Large intestine (tissue), 3 donors: Measurements from ENCODE around the gene ELFN2. TPM values are rescaled to one million over a fixed set of nuclear protein-coding genes. Genes with fewer than 3 reads are reported as not detected.
A peak's percentile ranks its signal among the peaks of the same experiment; 100 is the strongest.

Experiments used
- DNase-seq, 2 donors: peaks; one replicate each; pipeline versions ENCODE4 v3.0.0 to v3.0.0-alpha.2; 2013
- H3K27ac ChIP-seq: one replicate; pipeline ENCODE4 v1.5.1; 2013; ENCODE audit warnings: low read length
- H3K27me3 ChIP-seq: 2 replicates; pipeline ENCODE4 v1.6.1; 2013; ENCODE audit warnings: low read length; ENCODE audit not compliant: control insufficient read depth, insufficient read depth
- H3K36me3 ChIP-seq: 2 replicates; pipeline ENCODE4 v1.6.1; 2013; ENCODE audit warnings: low read length; ENCODE audit not compliant: control insufficient read depth, insufficient read depth
- H3K4me1 ChIP-seq: one replicate; pipeline ENCODE4 v1.6.1; 2013; ENCODE audit warnings: low read length; ENCODE audit not compliant: control insufficient read depth, insufficient read depth
- H3K4me3 ChIP-seq: one replicate; pipeline ENCODE4 v1.5.1; 2013; ENCODE audit warnings: low read length
- H3K9me3 ChIP-seq: one replicate; pipeline ENCODE4 v1.6.1; 2013; ENCODE audit warnings: mild to moderate bottlenecking, low read depth, low read length, moderate library complexity; ENCODE audit not compliant: control insufficient read depth
- WGBS: methylation state at CpG from one replicate; pipeline ENCODE4 v1.1.5; 2013; ENCODE audit warnings: low lambda C conversion rate; ENCODE audit not compliant: insufficient coverage; 5-methylcytosine and 5-hydroxymethylcytosine counted together
- polyA plus RNA-seq: library from polyadenylated mRNA; unstranded; fragments of 120-200 nt; gene quantifications from one replicate; pipeline ENCODE4 v1.2.1, GENCODE V29; 2013

The ELFN2 gene
- polyA plus RNA-seq, 1 donor = 0.27 TPM

DNA sequence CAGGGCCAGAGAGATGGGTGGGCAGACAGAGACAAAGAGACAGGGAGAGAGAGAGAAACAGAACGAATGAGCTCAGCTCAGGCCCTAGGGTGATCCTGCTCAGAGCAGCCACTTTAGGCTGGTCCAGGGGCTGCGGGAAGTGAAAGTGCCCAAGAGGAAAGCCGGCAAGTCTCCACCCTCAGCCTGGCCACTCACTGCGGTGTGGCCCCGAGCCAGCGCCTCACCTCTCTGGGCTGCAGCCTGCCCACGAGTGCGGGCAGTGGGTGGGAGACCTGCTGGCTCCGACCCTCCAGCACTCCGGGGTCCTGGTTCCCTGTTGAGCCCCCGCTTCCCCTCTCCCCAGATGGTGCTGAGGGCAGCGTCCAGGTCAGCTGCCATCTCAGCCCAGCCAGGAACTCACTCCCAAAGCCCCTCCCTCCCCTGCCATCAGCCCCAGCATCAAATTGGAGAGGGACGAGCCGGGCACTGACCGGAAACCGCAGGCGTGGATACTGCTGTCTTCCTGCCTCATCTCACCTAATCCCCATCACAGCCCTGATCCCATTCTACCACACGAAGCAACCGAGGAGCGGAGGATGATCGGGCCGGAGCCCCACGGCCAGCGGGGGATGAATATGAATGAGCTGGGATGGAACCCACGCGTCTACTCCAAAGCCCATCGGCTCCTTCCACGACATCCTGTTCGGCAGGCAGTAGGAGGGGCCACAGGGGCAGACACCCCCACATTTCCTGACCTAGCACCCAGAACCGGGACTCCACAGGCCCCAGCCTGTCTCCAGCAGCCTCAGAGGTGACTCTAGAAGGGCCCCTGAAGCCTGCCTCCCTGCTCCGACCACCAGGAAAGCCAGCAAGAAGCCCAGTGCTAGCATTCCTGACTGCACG, 16.9 kb downstream of the ELFN2 start:
- no peaks in the 10 kb centered on the region for H3K36me3 ChIP-seq
- no peaks in the 10 kb centered on the region for H3K27me3 ChIP-seq
- no CpG with 5 or more reads among the region's 32 CpGs for WGBS
- H3K4me3 ChIP-seq = no peak overlapping the region
- no peak overlapping the region for H3K27ac ChIP-seq
- no peaks in the 10 kb centered on the region for H3K9me3 ChIP-seq
- no peak for DNase-seq
- peaks cover 4% of the 10 kb centered on the region for H3K4me1 ChIP-seq

DNA sequence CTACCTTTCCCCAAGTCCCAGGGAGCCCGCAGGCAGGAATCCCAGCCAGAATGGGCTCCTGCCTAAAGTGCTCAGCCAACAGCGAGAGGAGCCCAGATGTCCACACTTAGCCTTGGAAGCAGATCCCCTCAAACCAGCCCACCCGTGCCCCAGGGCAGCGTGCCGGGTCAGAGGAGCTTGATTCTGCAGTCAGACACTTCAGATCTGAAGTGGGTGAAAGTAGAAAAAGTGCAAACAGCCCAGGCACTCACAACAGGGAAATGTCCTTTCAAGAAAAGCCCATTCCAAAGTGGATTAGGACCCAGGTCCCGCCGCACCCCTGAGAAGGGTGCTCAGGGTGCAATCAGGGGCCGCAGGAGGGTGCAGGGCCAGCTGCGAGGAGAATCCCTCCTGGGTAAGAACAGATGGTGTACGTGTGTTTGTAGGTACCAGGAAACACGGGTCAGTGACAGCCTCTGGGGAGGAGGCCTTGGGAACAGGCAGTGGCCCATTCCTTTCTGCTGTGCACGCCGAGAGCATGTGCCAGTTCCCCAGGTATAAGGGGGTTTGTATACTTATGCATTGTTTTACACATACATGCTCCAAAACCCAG, 17.7 kb downstream of the ELFN2 start:
- Histone ChIP-seq H3K36me3 (no peaks in the 10 kb centered on the region), H3K9me3 (no peaks in the 10 kb centered on the region), H3K4me3 (no peak overlapping the region), H3K4me1 (peaks cover 4% of the 10 kb centered on the region), H3K27me3 (no peaks in the 10 kb centered on the region), H3K27ac (no peak overlapping the region)
- DNase-seq = no peak
- WGBS = no CpG with 5 or more reads among the region's 13 CpGs

DNA sequence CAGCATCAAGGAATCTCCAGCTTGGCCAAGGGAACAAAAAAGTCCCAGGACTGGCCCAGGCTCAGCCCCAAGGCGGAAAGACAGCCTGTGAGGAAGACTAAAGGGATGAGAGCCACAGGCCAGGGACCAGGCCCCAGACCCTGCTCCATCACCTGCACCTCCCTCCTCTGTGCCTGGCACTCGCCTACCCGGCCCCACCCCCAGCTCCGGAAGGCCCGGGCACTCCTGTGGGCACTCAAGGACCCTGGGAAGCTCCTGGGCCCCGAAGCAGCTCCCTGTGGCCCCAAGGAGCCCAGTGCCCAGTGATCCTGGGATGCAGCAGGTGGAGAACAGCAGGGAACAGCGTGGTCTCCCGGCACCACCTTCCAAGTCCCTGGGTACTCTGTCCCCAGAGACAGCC, 18.2 kb downstream of the ELFN2 start:
- H3K4me1 ChIP-seq = peaks cover 4% of the 10 kb centered on the region
- H3K27ac ChIP-seq = no peak overlapping the region
- H3K9me3 ChIP-seq = no peaks in the 10 kb centered on the region
- no peak for DNase-seq
- H3K27me3 ChIP-seq = no peaks in the 10 kb centered on the region
- H3K36me3 ChIP-seq = no peaks in the 10 kb centered on the region
- no peak overlapping the region for H3K4me3 ChIP-seq
- no CpG with 5 or more reads among the region's 8 CpGs for WGBS

DNA sequence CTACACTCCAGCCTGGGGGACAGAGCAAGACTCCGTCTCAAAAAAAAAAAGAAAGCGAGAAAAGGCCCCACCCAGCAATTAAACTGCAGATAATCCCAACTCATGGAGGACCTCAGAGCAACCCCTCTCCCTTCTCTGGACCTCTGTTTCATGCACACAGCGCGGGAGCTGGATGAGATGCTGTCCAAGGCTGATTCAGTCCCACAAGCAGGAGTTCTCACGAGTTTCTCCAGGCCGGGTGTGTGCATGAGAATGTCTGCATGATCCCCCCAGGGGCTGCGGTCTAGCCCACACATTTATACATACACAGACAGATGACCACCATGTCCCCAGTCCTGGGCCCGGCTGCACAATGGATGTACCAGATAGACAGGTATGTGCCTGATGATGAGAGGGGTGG, 19.4 kb downstream of the ELFN2 start:
- no peaks in the 10 kb centered on the region for H3K27me3 ChIP-seq
- peaks cover 4% of the 10 kb centered on the region for H3K4me1 ChIP-seq
- H3K9me3 ChIP-seq = no peaks in the 10 kb centered on the region
- H3K4me3 ChIP-seq = no peak overlapping the region
- DNase-seq = no peak
- no peaks in the 10 kb centered on the region for H3K36me3 ChIP-seq
- WGBS = no CpG with 5 or more reads among the region's 8 CpGs
- no peak overlapping the region for H3K27ac ChIP-seq

DNA sequence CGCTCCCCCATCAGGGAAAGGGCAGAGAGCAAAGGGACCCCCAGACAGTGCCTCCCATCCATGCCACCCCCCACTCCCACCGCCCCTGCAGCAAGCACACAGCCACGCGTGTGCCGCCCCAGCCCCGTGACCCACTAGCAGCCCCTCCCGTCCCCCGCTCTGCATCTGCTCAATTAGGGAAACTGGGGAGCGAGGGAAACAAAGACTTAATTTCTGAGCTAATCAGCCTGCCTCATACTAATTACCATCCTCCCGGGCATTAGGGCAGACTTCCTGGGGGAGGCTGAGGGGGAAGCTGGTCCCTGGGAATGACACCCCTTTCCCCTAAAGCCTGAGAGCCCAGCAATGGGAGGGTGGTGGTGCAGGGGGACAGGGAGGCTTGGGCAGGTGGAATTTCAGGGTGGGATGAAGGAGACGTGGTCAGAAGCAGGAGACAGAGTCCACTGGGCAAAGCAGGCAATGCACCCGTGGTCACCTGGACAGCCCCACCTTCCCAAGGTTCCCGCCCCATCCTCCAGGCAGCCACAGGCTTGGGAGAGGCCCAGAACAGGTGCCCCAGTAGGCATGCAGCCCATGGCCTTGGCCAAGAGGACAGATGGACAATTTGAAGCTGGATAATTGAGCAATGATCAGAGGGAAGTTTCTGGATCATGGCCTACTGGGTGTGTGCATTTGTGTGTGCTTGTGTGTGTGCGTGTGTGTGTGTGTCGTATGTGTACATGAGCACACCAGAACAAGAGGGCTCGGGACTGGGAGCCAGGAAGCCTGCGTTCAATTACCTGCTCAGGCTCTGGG, 20.6 kb downstream of the ELFN2 start:
- no peaks in the 10 kb centered on the region for H3K27me3 ChIP-seq
- H3K36me3 ChIP-seq = no peaks in the 10 kb centered on the region
- peak; percentile 39 to 72 for DNase-seq
- no peak overlapping the region for H3K27ac ChIP-seq
- WGBS = no CpG with 5 or more reads among the region's 17 CpGs
- H3K9me3 ChIP-seq = no peaks in the 10 kb centered on the region
- peaks cover 4% of the 10 kb centered on the region for H3K4me1 ChIP-seq
- H3K4me3 ChIP-seq = no peak overlapping the region

DNA sequence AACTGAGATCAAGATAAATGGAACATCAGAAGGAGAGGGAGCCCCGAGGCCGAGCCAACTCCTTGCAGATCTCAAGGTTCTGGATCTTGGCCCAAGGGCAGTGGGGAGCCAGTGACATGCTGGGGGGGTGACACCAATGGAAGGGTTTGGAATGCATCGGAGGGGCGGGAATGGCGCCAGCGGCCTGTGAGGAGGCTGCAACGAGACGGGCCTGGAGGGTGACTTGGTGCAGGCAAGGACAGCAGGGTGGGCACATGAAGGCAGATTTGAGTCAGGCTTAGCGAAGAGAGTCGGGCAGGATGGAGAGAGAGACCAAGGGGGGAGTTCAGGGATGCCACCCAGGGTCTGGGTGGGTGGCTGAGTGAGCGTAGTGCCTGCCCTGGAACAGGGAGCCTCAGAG, 23.2 kb downstream of the ELFN2 start:
- no peak for DNase-seq
- WGBS = no CpG with 5 or more reads among the region's 11 CpGs
- H3K36me3 ChIP-seq = no peaks in the 10 kb centered on the region

DNA sequence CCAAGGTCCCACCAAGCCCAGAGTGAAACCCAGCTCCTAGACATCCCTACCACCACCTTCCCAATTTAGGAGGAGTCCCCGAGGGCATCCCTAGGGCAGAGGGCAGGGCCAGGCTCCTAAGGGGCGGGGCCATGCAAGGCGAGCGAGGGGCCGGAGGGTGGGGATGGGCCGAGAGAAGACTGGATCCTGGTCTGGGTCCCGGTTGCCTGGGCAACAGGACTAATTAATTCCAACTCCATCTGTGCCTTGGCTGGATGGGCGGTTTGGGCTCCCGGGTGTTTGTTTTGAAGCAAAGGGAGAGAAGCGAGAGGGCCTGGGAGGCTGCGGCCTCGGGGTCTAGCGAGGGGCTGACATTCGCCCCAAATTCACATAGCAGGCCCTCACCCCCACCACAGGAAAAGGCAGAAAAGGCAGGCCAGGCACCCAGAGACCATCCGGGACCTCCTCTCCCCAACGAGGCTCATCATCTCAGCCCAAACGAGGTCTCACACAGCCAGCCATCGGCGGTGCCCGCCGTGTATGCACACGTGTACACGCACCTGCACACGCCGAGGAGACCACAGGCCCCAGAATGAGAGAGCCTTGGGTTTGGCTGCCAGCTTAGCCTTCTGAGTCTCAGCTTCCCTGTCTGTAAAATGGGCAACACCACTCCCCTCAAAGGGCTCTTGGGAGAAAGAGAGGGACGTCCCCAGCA, 23.9 kb downstream of the ELFN2 start:
- no peaks in the 10 kb centered on the region for H3K9me3 ChIP-seq
- DNase-seq = no peak
- no peak overlapping the region for H3K4me3 ChIP-seq
- H3K27ac ChIP-seq = no peak overlapping the region
- no CpG with 5 or more reads among the region's 26 CpGs for WGBS
- no peaks in the 10 kb centered on the region for H3K36me3 ChIP-seq
- H3K27me3 ChIP-seq = no peaks in the 10 kb centered on the region
- H3K4me1 ChIP-seq = peaks cover 4% of the 10 kb centered on the region

More for the DNA sequence above, 23.2 kb downstream of the ELFN2 start:
- Histone ChIP-seq H3K9me3 (no peaks in the 10 kb centered on the region), H3K4me1 (peaks cover 4% of the 10 kb centered on the region), H3K27ac (no peak overlapping the region), H3K27me3 (no peaks in the 10 kb centered on the region), H3K4me3 (no peak overlapping the region)

DNA sequence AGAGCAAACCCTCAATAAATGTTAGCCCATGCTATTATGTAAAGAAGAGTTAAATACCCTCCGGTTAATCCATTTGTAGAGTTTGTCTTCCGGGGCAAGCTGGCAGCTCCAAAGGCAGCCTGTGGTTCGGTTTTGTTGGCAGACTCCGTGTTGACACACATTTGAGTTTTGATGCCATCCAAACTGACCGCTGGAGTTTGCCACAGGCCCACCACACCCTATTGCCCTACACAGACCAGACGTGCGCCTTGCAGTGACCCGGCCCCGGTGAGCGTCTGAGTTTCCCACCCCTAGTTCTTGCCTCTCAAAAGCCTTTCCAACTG, 25.1 kb downstream of the ELFN2 start:
- no peaks in the 10 kb centered on the region for H3K9me3 ChIP-seq
- H3K36me3 ChIP-seq = no peaks in the 10 kb centered on the region
- no peaks in the 10 kb centered on the region for H3K27me3 ChIP-seq
- DNase-seq = no peak
- H3K27ac ChIP-seq = no peak overlapping the region
- H3K4me1 ChIP-seq = peaks cover 3% of the 10 kb centered on the region
- no CpG with 5 or more reads among the region's 10 CpGs for WGBS
- H3K4me3 ChIP-seq = no peak overlapping the region

DNA sequence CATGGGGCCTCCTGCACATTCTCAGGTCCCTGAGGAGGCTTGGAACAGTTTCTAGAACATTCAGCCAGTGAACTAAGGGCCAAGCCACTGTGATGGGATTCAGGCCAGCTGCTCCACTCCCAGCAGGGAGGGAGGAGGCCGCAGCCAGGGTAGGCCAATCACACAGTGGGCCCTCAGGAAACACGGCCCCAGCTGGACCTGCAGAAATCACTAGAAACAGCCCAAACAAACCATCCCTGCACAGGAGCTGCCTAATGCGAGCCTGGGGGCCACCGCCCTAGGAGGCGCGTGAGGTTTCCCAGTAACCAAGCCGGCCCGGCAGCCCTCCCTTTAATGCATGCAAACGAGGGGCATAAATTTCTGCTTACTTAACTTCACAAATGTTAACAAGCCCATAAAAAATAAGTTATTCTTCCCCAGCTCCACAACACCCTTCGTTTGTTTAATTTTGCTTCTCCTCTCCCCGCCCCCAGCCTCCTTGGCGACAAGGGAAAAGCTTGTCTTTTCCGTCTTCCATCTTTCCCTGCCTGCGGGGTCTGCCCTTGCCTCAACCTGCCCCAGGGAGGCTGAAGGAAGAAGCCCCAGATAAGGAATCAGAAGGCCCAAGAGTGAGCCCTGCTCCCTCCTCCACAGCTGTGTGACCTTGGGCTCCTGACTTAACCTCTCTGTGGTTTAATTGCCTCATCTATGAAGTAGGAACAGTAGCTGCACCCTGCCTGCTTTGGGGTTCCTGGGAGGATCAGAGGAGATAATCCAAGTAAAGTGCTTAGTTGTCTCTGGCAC, 25.7 kb downstream of the ELFN2 start:
- no peaks in the 10 kb centered on the region for H3K27me3 ChIP-seq
- no peaks in the 10 kb centered on the region for H3K36me3 ChIP-seq
- no peak for DNase-seq
- H3K4me3 ChIP-seq = no peak overlapping the region
- no peaks in the 10 kb centered on the region for H3K4me1 ChIP-seq
- WGBS = 80% methylated on average over 1 of the region's 14 CpGs
- no peak overlapping the region for H3K27ac ChIP-seq
- H3K9me3 ChIP-seq = no peaks in the 10 kb centered on the region
